Measurements from ENCODE around the gene CCL22. TPM values are rescaled to one million over a fixed set of nuclear protein-coding genes. Genes with fewer than 3 reads are reported as not detected.

CCL22 gene
- total RNA-seq, 5 donors from 2014 or later (not counting 1 experiment from before 2014, with no cell fraction given) = 13.0 to 27.3 (median 13.0) TPM; not detected in 2

DNA sequence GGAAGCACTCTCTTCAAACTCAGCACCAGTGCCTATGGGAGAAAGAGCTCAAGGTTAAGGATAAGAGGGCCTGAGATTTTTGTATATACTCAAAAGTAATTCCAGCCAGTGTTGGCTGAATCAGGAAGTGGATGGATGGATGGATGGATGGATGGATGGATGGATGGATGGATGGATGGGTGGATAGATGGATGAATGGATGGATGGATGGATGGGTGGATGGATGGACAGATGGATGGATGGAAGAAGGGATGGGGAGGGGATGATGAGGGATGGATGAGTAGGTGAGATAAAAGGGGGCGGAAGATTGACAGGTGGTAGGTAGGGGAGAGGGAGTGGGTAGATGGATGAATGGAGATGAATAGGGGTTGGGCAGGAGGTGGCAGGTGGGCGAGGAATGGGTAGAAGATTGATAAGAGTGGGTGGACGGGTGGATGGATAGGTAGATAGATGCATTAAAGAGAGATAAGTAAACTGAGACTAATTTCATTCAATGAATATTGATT, 17.8 kb downstream of the CCL22 start:
- POLR2A ChIA-PET = no interaction called here
- peaks cover 0 to 14% (median 11%) of the 10 kb centered on the region in 3 donors for H3K4me1 Mint-ChIP-seq

DNA sequence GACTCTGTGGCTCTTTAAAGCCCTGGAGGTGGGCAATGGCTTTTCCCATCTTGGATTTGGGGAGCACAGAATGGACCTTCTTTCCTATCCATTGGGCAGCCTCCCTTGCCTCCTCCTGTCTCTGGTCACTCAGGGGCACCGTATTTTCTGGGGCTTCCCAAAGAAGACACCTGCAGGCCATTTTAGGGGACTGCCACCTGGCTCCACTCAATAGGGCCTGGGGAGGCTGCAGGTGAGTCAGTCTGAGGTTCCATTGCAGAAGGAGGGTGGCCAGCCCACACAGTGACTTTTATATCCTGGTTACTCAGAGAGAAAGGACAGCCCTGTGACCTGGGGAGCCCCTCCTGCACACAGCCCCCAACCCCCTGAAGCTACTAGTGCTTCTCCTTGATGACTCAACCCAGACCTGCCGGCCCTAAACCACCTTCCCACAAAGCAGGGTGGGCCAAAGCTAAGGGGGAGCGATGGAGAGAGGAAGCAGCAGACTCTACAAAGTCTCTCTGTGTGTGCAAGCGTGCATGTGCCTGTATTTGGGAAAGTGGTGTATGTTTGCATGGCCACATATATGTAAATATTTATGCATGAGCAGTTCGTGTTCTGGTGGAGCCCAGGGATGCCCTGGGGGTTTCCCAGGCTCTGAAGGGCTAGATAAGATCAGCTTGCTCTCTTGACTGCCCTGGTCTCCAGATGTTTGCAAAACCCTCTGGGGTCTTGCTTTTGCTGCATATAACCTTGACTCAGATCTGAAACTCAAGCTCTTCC, 18.7 kb downstream of the CCL22 start:
- no peaks in the 10 kb centered on the region for H3K9me3 ChIP-seq
- H3K27ac Mint-ChIP-seq = no peak overlapping the region
- ATAC-seq (replicated peaks in 1 of 4) = peak in 1 of 4 experiments; percentile 42
- CTCF ChIA-PET = no interaction called here
- H3K9me3 Mint-ChIP-seq = no peaks in the 10 kb centered on the region
- no peak for DNase-seq
- H3K27me3 ChIP-seq (replicated peaks in 1 of 2; ENCODE audit: control insufficient read depth in 2 of 2, extremely low read depth in 1 of 2, insufficient read depth in 2 of 2, low read length in 1 of 2) = peaks cover 0 to 12% of the 10 kb centered on the region in 2 experiments
- no peak overlapping the region for H3K27ac ChIP-seq (ENCODE audit: low read length)
- no peak overlapping the region for H3K4me3 ChIP-seq (ENCODE audit: control insufficient read depth in 1 of 2, extremely low read depth in 1 of 2, low read length in 1 of 2)
- 0% methylated on average over 1 of the region's 5 CpGs for WGBS (ENCODE audit: insufficient coverage)
- H3K36me3 Mint-ChIP-seq = no peaks in the 10 kb centered on the region
- no peaks in the 10 kb centered on the region for H3K36me3 ChIP-seq (ENCODE audit: control insufficient read depth in 2 of 2, extremely low read depth in 1 of 2, insufficient read depth in 1 of 2, low read length in 1 of 2)
- peaks cover 0 to 4% of the 10 kb centered on the region in 2 donors for H3K27me3 Mint-ChIP-seq
- POLR2A ChIA-PET = no interaction called here
- peaks cover 0 to 17% (median 13%) of the 10 kb centered on the region in 3 donors for H3K4me1 Mint-ChIP-seq
- H3K4me1 ChIP-seq (ENCODE audit: control insufficient read depth in 1 of 2, extremely low read depth in 1 of 2, insufficient read depth in 2 of 2, low read length in 2 of 2) = peaks cover 0 to 6% of the 10 kb centered on the region in 2 experiments
- no peak overlapping the region for H3K4me3 Mint-ChIP-seq

More for the DNA sequence above, 17.8 kb downstream of the CCL22 start:
- ATAC-seq (replicated peaks in 1 of 4) = no peak
- peaks cover 0 to 6% of the 10 kb centered on the region in 2 experiments for H3K4me1 ChIP-seq (ENCODE audit: control insufficient read depth in 1 of 2, extremely low read depth in 1 of 2, insufficient read depth in 2 of 2, low read length in 2 of 2)
- Mint-ChIP-seq H3K4me3 (no peak overlapping the region), H3K36me3 (no peaks in the 10 kb centered on the region), H3K27ac (no peak overlapping the region), H3K27me3 (peaks cover 0 to 4% of the 10 kb centered on the region in 2 donors), H3K9me3 (no peaks in the 10 kb centered on the region)
- no peak overlapping the region for H3K27ac ChIP-seq (ENCODE audit: low read length)
- 79% methylated on average over 3 of the region's 3 CpGs for WGBS (ENCODE audit: insufficient coverage)
- no peak for DNase-seq
- H3K27me3 ChIP-seq (replicated peaks in 1 of 2; ENCODE audit: control insufficient read depth in 2 of 2, extremely low read depth in 1 of 2, insufficient read depth in 2 of 2, low read length in 1 of 2) = peaks cover 0 to 21% of the 10 kb centered on the region in 2 experiments
- H3K36me3 ChIP-seq (ENCODE audit: control insufficient read depth in 2 of 2, extremely low read depth in 1 of 2, insufficient read depth in 1 of 2, low read length in 1 of 2) = no peaks in the 10 kb centered on the region
- H3K4me3 ChIP-seq (ENCODE audit: control insufficient read depth in 1 of 2, extremely low read depth in 1 of 2, low read length in 1 of 2) = no peak overlapping the region
- H3K9me3 ChIP-seq = no peaks in the 10 kb centered on the region
- CTCF ChIA-PET = interaction anchor here in 1 of 2 donors (0.6 to 0.7 kb wide), 3 partner anchors 34 to 829 kb away, joined by 3 to 5 read pairs (median 3); no protein-coding TSS in a partner anchor

DNA sequence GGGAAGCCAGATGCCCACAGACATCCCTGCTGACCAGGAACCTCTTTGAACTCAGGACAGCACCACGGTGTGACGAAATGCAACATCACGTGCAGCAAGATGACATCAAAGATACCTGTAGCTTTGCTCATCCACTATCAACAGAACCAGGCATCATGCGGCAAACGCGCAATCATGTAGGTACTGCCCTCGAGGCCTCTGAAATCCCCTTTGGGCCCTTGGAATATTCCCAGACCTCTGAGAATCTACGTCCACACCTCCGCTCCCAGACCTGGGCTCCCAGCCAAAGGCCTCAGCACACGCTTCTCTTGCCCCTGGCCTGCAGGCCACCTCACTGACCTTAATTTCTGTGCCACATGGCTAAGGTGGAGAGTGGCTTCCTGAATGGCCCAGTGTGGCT, 21.0 kb downstream of the CCL22 start:
- no peak for DNase-seq
- ChIA-PET POLR2A (no interaction called here), CTCF (no interaction called here)
- peaks cover 0 to 5% of the 10 kb centered on the region in 2 experiments for H3K27me3 ChIP-seq (replicated peaks in 1 of 2; ENCODE audit: control insufficient read depth in 2 of 2, extremely low read depth in 1 of 2, insufficient read depth in 2 of 2, low read length in 1 of 2)
- peaks cover 0 to 6% of the 10 kb centered on the region in 2 experiments for H3K4me1 ChIP-seq (ENCODE audit: control insufficient read depth in 1 of 2, extremely low read depth in 1 of 2, insufficient read depth in 2 of 2, low read length in 2 of 2)
- no peaks in the 10 kb centered on the region for H3K36me3 ChIP-seq (ENCODE audit: control insufficient read depth in 2 of 2, extremely low read depth in 1 of 2, insufficient read depth in 1 of 2, low read length in 1 of 2)
- 92% methylated on average over 10 of the region's 10 CpGs for WGBS (ENCODE audit: insufficient coverage)
- Mint-ChIP-seq H3K4me3 (no peak overlapping the region), H3K4me1 (peaks cover 0 to 17% (median 13%) of the 10 kb centered on the region in 3 donors), H3K9me3 (no peaks in the 10 kb centered on the region), H3K27ac (no peak overlapping the region), H3K27me3 (no peaks in the 10 kb centered on the region), H3K36me3 (no peaks in the 10 kb centered on the region)
- H3K4me3 ChIP-seq (ENCODE audit: control insufficient read depth in 1 of 2, extremely low read depth in 1 of 2, low read length in 1 of 2) = no peak overlapping the region
- H3K27ac ChIP-seq (ENCODE audit: low read length) = no peak overlapping the region
- ATAC-seq (replicated peaks in 1 of 4) = no peak
- H3K9me3 ChIP-seq = no peaks in the 10 kb centered on the region

DNA sequence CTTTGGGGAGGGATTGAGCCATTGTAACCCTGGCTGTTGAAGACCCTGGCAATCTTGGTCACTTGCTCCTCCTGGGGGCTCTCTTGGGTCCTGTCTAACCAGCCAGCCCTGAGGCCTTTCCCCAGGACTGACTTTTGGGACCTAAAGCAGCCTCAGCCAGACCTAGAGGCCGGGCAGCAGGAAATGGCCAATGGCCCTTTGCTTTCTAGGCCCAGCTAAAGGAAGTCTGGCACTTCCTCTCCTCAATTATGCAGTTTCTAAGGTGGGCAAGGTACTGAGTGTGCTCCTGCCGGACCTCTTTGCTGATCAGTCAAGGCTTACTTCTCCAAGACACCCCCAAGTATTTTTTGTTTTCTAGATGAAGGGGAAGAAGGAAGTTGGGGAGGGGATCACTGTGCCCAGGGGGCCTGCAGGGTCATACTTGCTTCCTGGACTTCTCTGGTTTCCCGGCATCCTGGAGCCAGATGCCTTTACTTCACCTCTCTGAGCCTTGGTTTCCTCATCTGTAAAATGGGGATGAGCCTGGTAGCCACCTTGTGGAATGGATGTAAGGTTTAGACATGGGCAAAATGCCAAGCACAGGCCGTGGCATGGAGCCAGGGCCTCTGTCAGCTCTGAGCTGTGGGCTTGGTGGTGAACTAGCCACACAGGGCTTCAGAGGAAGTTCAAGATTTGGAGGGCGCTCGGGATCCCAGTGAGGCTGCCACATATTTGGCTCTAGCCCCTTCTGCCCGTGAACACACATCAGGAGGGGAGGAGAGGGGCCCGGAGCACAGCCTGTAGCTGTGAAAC, 22.3 kb downstream of the CCL22 start:
- DNase-seq = peak in 8 of 35 experiments; percentile 5 to 22 (median 8)
- Histone ChIP-seq H3K4me3 (ENCODE audit: control insufficient read depth in 1 of 2, extremely low read depth in 1 of 2, low read length in 1 of 2) (no peak overlapping the region), H3K27ac (ENCODE audit: low read length) (no peak overlapping the region), H3K9me3 (no peaks in the 10 kb centered on the region), H3K4me1 (ENCODE audit: control insufficient read depth in 1 of 2, extremely low read depth in 1 of 2, insufficient read depth in 2 of 2, low read length in 2 of 2) (peaks cover 0 to 6% of the 10 kb centered on the region in 2 experiments), H3K27me3 (replicated peaks in 1 of 2; ENCODE audit: control insufficient read depth in 2 of 2, extremely low read depth in 1 of 2, insufficient read depth in 2 of 2, low read length in 1 of 2) (peaks cover 0 to 12% of the 10 kb centered on the region in 2 experiments), H3K36me3 (ENCODE audit: control insufficient read depth in 2 of 2, extremely low read depth in 1 of 2, insufficient read depth in 1 of 2, low read length in 1 of 2) (no peaks in the 10 kb centered on the region)
- 41% methylated on average over 7 of the region's 8 CpGs for WGBS (ENCODE audit: insufficient coverage)
- no peak overlapping the region for H3K27ac Mint-ChIP-seq
- no peaks in the 10 kb centered on the region for H3K9me3 Mint-ChIP-seq
- ChIA-PET CTCF (no interaction called here), POLR2A (no interaction called here)
- peaks cover 0 to 17% (median 13%) of the 10 kb centered on the region in 3 donors for H3K4me1 Mint-ChIP-seq
- H3K27me3 Mint-ChIP-seq = no peaks in the 10 kb centered on the region
- no peak overlapping the region for H3K4me3 Mint-ChIP-seq
- ATAC-seq (replicated peaks in 1 of 4) = no peak
- no peaks in the 10 kb centered on the region for H3K36me3 Mint-ChIP-seq

DNA sequence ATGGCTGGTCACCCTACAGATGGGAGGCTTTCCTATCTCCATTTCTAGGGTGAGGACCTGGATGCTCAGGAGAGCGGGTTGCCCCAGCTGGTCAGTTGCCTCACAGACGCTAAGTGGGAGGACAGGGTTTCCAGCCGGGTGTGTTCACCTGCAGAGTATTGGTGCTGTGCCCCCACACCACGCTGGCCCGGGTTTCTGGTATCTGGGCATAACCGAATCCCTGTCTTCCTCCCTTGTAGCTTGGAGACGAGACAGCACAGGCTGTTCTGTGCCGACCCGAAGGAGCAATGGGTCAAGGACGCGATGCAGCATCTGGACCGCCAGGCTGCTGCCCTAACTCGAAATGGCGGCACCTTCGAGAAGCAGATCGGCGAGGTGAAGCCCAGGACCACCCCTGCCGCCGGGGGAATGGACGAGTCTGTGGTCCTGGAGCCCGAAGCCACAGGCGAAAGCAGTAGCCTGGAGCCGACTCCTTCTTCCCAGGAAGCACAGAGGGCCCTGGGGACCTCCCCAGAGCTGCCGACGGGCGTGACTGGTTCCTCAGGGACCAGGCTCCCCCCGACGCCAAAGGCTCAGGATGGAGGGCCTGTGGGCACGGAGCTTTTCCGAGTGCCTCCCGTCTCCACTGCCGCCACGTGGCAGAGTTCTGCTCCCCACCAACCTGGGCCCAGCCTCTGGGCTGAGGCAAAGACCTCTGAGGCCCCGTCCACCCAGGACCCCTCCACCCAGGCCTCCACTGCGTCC, 23.4 kb downstream of the CCL22 start:
- ChIA-PET POLR2A (no interaction called here), CTCF (no interaction called here)

More for the DNA sequence above, 23.4 kb downstream of the CCL22 start:
- DNase-seq (no peak), ATAC-seq (replicated peaks in 1 of 4) (no peak)
- WGBS (ENCODE audit: insufficient coverage) = 88% methylated on average over 30 of the region's 35 CpGs
- Mint-ChIP-seq H3K4me1 (peaks cover 0 to 17% (median 13%) of the 10 kb centered on the region in 3 donors), H3K4me3 (no peak overlapping the region), H3K27me3 (no peaks in the 10 kb centered on the region), H3K36me3 (no peaks in the 10 kb centered on the region), H3K9me3 (no peaks in the 10 kb centered on the region), H3K27ac (no peak overlapping the region)
- H3K27me3 ChIP-seq (replicated peaks in 1 of 2; ENCODE audit: control insufficient read depth in 2 of 2, extremely low read depth in 1 of 2, insufficient read depth in 2 of 2, low read length in 1 of 2) = peaks cover 0 to 15% of the 10 kb centered on the region in 2 experiments
- no peak overlapping the region for H3K27ac ChIP-seq (ENCODE audit: low read length)
- H3K9me3 ChIP-seq = no peaks in the 10 kb centered on the region
- H3K4me3 ChIP-seq (ENCODE audit: control insufficient read depth in 1 of 2, extremely low read depth in 1 of 2, low read length in 1 of 2) = no peak overlapping the region
- peaks cover 0 to 6% of the 10 kb centered on the region in 2 experiments for H3K4me1 ChIP-seq (ENCODE audit: control insufficient read depth in 1 of 2, extremely low read depth in 1 of 2, insufficient read depth in 2 of 2, low read length in 2 of 2)
- no peaks in the 10 kb centered on the region for H3K36me3 ChIP-seq (ENCODE audit: control insufficient read depth in 2 of 2, extremely low read depth in 1 of 2, insufficient read depth in 1 of 2, low read length in 1 of 2)

Data from T-cell (primary cell).